GM18502 (cell line): ENCODE data around the gene ATP6V1G1.

Experiments
- ATAC-seq: cut with Tn5 transposase; IDR thresholded peaks from one replicate; pipeline ENCODE4 v1.9.1; 2021; ENCODE audit warnings: mild to moderate bottlenecking; ENCODE audit not compliant: unreplicated experiment, poor library complexity

ATP6V1G1 gene

DNA sequence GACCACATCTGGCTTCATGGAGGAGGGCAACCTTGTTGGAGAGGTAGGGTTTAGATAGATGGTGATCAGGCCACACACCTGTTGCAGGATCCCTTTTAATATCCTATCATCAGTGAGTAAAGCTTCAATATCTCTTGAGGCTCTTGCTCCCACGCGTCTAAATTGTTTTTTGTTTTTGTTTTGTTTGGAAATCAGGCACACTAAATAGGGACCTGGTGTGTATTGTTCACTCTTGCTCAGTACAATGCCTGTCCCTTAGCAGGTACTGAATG, 20.9 kb downstream of the ATP6V1G1 start:
- ATAC-seq, result no peak

DNA sequence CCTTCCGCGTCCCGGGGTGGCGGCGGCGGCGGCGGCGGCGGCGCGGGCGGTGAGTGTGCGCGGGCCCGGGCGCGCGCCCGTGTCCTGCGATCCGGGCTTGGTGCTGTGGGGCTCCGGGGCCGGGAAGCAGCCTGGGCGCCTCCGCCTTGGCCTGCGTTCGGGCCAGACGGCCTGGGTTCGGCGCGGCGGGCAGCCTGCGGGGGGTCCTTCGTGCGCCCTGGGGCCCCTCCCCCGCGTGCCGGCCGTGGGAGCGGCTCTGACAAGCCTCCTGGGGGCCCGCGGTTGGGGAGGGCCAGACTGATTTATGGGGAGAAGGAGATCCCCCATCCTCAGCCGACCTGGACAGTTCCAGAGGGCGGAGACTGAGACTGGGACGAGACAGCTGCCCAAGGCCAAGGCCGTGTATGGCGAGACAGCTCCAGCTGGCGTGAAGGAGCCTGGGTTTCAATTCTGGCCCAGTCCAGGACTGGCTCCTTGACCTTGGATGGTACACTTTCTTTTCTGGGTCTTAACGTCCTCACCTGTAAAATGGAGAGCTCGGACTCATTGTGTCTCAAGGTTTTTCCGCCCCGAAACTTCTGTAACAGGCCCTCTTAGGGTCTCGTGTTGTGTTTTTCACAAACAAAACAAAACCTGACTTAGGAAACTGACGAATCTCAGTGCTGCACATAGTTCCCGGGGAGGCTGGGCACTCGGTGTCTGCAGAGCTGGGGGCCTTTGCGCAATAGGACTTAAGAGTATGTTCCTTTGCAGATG, 24.1 kb downstream of the ATP6V1G1 start:
- ATAC-seq, result peak; percentile 40

DNA sequence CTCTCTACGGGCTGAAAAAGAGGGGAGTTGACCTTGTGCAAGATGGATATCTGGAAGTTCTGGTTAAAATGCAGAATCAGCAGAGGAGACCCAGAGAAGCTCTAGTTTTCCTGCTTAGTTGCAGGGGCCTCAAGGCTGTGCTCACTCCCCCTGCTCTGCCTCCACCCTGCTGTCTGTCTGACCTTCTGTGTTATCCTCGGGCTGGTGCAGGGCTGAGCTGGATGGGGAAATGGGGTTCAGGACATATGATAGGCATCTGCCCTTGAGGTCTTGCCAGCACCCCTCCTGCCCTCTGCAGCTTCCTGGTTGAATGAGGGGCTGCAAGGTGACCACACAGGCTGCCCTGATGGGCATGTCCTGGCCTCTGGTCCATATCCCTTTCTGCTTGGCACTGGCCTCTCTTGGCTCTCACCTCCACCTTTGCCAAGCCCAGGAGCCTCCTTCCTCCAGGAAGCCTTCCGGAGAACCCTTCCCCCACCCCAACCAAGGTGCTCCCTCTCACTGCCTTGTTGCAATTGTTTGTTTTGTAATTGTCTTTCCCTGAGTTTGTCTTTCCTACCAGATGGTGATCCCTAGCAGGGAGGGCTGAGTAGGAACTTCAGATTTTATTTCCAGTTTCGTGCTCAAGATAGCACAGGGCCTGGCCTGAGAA, 24.8 kb downstream of the ATP6V1G1 start:
- ATAC-seq, result no peak

DNA sequence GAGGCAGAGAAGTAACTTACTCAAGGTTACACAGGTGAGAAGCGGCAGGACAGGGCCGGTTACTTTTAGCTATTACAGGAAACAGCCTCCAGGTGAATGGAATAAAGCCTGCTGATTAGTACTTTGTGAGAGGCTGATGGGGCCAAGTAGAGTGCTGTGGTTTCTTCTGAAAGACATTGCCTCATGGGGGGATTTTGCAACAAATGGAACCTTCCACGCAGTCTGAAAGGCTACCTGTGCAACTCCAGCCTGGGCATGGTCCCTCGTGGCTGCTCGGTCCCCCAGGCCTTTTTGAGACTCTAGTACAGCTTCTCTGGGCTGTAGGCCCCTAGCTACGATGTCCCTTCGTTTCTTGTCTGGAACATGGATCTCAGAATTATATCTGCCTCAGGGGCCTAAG, 25.5 kb downstream of the ATP6V1G1 start:
- ATAC-seq, result no peak

DNA sequence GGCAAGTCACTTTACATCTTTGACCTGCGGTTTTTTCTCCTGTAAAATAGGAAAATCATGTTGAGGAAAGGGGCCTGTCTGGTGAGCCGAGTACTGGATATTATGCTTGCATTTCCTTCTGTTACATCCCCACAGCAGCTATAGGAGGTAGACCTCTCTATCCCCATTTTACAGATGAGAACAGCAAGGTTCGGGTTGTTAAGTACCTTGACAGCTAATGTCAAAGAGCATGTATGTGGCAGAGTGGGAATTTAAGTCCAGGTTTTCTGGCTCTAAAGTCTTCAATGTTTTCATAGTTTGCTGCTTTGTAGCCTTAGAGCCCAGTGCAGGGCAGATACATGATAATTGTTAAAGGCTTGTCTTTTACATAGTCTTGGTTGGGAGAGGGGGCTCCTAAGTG, 26.4 kb downstream of the ATP6V1G1 start:
- ATAC-seq, result no peak

DNA sequence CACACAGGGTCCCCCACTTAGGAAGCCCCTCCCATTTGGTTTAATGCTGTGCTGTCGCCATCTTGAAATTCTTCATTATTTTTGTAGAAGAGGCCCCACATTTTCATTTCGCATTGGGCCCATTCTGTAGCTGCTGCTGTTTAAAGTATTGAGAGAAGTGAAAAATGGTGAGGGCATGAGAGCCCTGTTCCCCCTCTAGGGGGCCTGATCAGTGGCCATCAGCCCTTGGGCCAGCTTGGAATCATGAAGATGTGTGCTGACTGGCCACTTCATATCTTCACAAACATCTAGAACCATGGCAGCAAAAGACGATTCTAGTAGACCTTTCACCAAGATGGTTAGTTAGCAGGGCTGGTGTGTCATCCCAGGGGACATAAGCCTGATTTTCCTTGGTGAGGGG, 26.8 kb downstream of the ATP6V1G1 start:
- no peak for ATAC-seq

DNA sequence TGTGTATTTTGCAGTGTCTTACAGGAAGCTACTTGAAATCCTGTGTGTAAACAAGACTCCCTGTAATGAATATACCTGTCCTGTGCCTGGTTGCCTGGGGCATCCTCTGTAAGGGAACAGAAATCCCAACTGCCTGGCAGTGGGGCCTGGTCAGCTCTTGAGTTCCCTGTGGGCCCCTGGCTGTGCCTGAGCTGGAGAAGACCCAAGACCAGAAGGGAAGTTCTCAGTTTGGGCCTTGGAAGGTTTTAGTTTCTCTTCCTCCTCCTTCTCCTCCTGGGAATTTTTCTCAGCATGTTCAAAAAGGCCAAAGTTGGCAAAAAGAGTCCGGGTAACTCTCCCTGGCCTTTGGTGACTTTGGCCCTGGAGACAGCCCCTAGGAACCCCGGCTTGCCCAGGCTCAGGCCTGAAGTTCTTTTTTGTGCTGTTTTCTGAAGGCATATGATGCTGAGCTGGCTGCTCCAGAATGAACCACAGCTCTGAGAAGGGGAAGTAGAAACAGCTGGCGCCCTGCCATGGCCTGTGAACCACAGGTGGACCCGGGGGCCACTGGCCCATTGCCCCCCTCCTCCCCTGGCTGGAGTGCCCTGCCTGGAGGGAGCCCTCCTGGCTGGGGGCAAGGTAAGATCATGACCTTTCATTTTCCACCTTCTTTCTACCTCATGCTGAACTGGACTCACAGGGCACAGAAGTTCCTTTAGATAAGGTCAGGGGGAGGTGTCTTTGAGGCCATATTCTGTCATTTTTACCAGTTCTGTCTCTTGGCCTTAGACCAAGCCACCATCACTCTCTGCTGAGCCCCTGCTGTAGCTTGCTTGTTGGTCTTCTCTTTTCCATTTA, 29.3 kb downstream of the ATP6V1G1 start:
- ATAC-seq, result peak; percentile 67

DNA sequence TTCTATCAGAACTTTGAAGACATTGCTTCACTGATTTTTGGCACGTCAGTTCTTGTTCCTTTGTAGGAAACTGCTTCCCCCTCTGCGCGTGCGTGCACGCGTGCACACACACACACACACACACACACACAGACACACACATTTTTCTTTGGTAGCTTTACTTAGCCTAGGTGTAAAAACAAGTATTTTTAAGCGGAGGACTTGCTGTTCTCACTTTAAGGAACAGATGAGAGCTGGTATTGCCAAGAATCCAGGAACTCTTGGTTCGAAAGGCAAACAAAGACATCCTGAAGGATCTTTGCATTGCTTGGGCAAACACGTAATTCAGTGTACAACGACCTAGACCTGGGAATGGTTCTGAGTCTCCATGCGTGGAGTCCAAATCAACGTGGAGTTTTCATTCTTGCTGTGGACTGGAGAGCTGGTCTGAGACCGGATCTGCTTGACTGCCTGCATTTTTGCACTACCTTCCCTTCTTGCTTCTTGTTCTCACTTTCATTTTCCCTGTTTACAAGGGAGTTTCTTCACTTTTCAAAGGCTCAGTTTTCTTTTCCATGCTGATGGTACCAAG, 31.7 kb downstream of the ATP6V1G1 start:
- ATAC-seq, result peak; percentile 58

DNA sequence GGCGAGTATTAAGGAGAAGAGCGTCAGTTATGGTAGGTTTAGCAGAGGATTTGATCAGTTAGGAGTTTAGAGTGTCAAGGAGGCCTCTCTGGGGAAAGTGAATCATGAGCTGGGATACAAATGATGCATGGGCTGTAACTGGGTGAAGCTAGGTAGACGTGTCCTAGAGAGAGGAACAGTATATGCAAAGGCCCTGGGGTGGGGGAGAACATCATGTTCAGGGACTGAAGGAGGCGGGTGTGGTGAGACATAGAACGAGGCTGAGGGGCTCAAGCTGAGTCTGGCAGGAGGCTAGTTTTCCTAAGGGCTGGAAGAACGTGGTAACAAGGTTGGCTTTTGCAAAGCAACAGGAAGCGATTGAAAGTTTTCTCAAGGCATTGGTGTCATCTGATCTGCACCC, 34.0 kb downstream of the ATP6V1G1 start:
- no peak for ATAC-seq

DNA sequence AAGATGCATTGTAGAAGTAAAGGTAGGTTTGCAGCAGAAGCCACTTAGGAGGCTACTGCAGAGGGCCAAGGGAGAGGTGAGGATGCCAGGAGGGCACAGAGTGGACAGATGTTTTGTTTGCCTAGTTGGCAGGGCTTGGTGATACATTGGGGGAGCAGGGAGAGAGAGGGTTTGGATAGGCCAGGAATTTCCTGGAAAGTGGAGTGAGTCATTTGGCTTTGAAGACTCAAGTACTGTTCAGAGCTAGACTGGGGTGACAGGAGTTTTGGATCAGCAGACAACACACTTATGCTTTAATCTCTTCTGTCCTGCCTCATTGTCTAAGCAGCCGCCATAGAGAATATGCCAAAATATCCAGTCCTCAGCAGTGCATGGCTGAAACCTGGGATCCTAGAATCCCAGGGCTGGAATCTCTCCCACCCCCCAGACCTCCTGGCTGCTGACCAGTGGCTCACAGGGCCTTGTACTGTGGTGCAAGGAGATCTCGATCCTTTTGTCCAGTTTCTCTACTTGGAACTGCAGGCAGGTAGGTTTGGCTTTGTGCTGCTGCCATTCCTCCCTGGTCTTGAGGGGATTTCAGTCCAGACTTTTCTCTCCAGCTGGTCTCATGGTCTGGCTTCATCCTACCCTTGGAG, 34.5 kb downstream of the ATP6V1G1 start:
- no peak for ATAC-seq

DNA sequence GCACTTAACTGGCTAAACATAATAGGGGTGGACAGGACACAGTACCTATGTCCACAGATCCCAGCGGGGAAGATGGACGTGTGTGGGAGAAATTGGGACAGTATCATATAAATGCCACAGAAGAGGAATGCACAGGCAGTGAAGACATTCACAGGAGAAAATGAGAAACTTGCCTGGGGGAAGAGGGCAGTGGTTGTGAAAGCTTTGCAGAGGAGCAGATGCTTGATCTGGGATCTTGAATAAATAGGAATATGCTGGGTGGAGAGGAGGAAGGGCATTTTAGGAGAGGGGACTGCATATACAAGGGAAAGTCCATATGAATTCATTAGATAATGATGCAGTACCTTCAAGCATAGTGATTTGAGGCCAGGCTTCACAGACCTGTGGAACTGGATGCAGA, 37.1 kb downstream of the ATP6V1G1 start:
- ATAC-seq, result no peak

DNA sequence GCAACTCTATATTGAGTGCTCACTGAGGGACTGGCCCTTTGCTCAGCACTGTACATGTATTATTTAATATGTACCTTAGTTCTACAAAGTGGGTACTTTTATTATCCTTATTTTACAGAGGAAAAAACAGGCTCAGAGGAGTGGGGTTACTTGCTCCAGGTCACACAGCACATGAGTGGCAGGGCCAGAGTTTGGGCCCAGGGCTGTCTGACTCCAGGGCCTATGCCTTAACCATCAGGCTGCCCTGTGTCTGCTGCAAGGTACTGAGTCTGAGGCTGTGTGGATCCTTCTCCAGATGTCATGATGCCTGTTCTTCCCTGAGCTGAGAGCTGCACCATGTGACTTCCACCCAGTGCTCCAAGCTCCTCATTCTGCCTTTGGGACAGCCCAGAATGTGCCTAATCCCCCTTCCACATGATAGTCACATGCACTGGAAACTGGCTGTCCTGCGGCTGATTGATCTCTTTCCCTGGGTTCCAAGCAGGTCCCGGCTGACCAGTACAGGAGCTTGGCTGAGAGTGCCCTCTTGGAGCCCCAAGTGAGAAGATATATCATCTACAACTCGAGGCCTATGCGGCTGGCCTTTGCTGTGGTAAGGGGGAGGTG, 38.9 kb downstream of the ATP6V1G1 start:
- ATAC-seq, result no peak

DNA sequence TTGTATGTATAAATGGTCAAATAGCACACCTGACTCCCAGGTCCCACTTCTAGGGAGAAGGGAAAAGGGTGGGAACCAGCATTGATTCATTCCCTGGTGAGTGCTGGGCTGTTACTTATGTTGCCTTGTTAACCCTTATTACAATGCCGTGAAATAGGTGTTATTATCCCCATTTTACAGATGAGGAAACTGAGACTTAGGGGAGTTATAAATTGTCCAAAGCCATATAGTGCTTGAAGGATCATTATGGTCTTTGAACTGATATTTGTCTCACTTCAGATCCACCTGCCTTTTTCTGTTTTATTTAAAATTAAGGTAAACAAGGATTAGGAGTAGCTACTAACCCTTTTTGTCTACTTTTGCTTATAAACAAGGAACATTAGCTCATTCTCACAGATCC, 40.0 kb downstream of the ATP6V1G1 start:
- no peak for ATAC-seq

DNA sequence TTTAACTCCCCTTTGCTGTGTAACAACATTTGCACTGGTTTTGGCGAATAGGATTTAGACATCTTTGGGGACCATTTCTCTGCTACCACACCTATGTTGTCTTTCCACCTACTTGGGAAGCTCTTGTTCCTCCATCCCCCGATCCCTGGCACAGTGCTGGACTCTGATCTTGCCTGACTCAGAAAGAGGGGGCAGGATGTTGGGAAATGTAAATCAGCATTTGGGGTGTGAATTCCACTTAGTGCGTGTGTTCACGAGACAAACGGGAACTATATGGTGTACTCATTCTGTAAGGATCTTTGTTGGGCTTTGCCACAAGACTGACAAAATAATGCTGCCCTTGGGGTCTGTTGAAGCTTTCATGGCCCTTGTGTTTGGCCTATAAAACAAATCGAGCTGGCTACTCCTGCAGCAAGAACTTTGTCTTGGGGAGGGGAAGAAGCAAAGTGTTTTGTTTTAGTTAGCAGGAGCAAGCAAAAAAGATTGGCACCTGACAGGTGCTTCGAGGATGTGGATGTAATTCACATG, 42.1 kb downstream of the ATP6V1G1 start:
- ATAC-seq, result no peak

DNA sequence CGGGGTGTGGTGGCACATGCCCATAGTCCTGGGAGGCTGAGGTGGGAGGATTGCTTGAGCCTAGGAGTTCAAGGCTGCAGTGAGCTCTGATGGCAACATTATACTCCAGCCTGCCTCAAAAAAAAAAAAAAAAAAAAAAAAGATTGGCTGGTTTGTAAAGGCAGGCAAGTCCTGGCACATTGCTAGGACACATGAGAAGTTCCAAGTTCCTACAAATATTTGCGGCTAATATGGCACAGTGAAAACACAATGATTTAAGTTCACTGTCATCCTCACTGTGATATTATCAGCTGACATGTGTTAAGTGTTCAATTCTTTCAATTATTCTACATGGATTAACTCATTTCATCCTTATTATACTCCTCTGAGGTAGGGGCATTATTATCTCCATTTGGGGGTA, 43.6 kb downstream of the ATP6V1G1 start:
- no peak for ATAC-seq

DNA sequence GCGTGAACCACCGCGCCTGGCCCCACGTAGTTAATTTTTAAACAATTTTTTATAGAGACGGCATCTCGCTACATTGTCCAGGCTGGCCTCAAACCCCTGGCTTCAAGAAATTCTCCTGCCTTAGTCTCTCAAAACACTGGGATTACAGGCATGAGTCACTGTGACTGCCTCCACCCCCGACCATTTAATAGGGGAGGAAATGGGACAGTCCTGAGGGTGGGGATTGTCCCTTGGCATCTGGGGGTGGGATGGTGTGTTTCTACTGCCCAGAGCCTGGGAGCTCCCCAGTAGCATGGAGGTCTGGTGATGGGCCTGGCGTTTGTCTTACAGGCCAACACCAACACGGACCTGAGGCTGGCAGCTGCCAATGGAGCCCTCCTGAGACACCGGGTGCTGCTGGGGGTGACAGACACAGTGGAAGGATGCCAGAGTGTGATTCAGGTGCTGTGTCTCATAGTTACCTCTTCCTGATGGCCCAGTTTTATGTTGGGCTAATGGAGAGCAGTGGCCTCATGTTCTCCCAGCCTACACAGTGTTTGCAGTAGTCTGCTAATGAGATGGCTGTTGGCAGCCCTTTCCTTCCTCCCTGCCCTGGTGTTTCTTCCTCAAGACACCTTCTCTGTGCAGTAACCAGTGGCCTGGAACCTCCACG, 46.0 kb downstream of the ATP6V1G1 start:
- ATAC-seq, result no peak

DNA sequence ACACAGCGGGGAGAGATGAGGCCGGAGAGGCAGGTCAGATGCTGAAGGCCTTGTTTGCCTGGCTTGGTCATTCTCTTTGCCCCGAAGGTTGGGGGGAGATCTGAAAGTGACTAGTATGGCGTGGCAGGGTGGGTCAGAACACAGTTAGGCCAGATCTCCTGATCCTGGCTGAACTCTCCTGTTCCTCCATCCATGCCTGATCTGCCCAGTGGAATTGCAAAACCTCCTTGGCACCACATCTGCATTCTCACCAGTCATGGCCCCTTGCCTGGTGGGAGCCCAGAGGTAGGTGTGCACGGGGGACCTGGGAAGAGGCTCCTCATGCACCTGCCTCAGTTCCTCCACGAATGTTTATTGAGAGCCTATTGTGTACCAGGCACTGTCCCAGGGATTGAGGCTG, 46.8 kb downstream of the ATP6V1G1 start:
- no peak for ATAC-seq

DNA sequence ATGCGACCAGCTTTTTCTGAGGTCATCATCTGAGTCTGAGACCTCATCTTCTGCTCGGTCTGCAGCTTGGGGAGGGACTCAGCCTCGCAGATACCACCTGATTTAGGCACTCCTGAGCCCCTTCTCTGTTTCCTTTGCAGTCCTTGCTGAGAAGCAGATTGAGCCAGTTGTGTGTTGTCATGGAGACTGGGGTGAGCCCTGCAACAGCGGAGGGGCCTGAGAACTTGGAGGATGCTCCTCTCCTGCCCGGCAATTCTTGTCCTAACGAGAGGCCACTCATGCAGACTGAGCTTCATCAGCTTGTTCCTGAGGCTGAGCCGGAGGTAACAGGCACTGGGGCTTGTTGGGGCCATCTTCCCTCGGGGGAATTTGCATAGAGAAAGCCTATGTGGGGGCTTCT, 50.8 kb downstream of the ATP6V1G1 start:
- no peak for ATAC-seq

DNA sequence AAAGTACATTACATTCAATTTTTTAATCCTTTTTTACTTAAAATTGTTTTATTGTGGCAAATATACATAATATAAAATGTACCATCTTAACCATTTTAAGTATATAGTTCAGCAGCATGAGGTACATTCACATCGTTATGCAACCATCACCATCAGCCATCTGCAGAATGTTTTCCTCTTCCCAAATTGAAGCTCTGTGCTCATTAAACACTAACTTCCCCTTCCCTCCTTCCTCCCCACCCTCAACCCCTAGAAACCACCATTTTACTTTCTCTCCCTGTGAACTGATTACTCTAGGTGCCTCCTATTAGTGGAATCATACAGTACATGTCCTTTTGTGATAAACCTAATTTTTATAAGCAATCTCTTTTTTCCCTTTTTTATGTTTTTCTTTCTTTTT, 54.4 kb downstream of the ATP6V1G1 start:
- ATAC-seq, result no peak

DNA sequence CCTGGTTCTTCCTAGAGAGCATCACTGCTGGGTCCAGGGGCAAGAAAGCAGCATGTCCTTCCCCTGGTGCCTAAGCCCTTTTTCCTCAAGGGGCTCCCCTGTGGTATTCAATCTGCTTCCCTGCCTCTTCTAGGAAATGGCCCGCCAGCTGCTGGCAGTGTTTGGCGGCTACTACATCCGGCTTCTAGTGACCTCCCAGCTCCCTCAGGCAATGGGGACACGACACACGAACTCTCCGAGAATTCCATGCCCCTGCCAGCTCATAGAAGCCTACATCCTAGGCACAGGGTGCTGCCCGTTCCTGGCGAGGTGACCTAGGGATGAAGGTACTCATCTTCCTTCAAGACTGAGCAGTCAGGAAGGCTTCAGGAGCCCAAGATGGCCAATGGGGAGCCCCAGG, 55.4 kb downstream of the ATP6V1G1 start:
- ATAC-seq, result no peak
